CD14-positive monocyte (primary cell): ENCODE data around the gene MPRIP. TPM values are rescaled to one million over a fixed set of nuclear protein-coding genes. Genes with fewer than 3 reads are reported as not detected.
A peak's percentile ranks its signal among the peaks of the same experiment; 100 is the strongest.

ENCODE experiments used
- DNase-seq, 3 donors: peaks; one replicate each; pipeline ENCODE4 v3.0.0-alpha.2; 2011 to 2022
- H2AFZ ChIP-seq: 2 replicates; pipeline ENCODE4 v1.6.0; 2012; ENCODE audit warnings: mild to moderate bottlenecking, low read depth, low read length, inconsistent platforms; ENCODE audit not compliant: insufficient read depth, poor library complexity, severe bottlenecking
- H3K27ac ChIP-seq, 2 donors: 1 replicate in 1 of 2; 2 replicates in 1 of 2; pipeline ENCODE4 v1.5.1; 2012 to 2013; ENCODE audit warnings: low read length in 2 of 2, control low read depth in 1 of 2, inconsistent platforms in 1 of 2, low read depth in 1 of 2, mild to moderate bottlenecking in 1 of 2
- H3K27me3 ChIP-seq, 2 donors: one replicate each; pipeline versions ENCODE4 v1.6.0 to v1.6.1; 2011 to 2013; ENCODE audit warnings: low read length in 2 of 2; ENCODE audit not compliant: control insufficient read depth in 2 of 2, insufficient read depth in 2 of 2
- H3K36me3 ChIP-seq, 2 donors: replicated peaks in 1 of 2; 1 replicate in 1 of 2; 2 replicates in 1 of 2; pipeline versions ENCODE4 v1.5.1 to v1.6.1; 2012 to 2013; ENCODE audit warnings: low read length in 2 of 2, control low read depth in 1 of 2, inconsistent platforms in 1 of 2, mild to moderate bottlenecking in 1 of 2; ENCODE audit not compliant: insufficient read depth in 2 of 2, control insufficient read depth in 1 of 2
- H3K4me1 ChIP-seq, 2 donors: 1 replicate in 1 of 2; 2 replicates in 1 of 2; pipeline versions ENCODE4 v1.5.1 to v1.6.1; 2012 to 2013; ENCODE audit warnings: low read length in 2 of 2, control low read depth in 1 of 2, inconsistent platforms in 1 of 2, mild to moderate bottlenecking in 1 of 2, moderate library complexity in 1 of 2; ENCODE audit not compliant: insufficient read depth in 2 of 2, control insufficient read depth in 1 of 2
- H3K4me2 ChIP-seq: replicated peaks from 2 replicates; pipeline ENCODE3; 2012; ENCODE audit warnings: low read length, moderate library complexity, mild to moderate bottlenecking; ENCODE audit not compliant: poor library complexity, severe bottlenecking; ENCODE audit errors: extremely low read depth
- H3K4me3 ChIP-seq, 3 experiments: fragments of 200-600 bp in 1 of 3; sonication (generic) in 1 of 3; replicated peaks in 1 of 3; 1 replicate in 2 of 3; 2 replicates in 1 of 3; pipeline ENCODE4 v1.5.1; 2011 to 2013; ENCODE audit warnings: low read length in 3 of 3, mild to moderate bottlenecking in 3 of 3, control low read depth in 2 of 3, low read depth in 2 of 3, inconsistent platforms in 1 of 3, moderate library complexity in 1 of 3
- H3K79me2 ChIP-seq: 2 replicates; pipeline ENCODE4 v1.6.0; 2012; ENCODE audit warnings: mild to moderate bottlenecking, control low read depth, inconsistent platforms, low read length, moderate library complexity; ENCODE audit not compliant: insufficient read depth
- H3K9ac ChIP-seq: 2 replicates; pipeline ENCODE4 v1.6.0; 2017; ENCODE audit warnings: low read length, mild to moderate bottlenecking; ENCODE audit not compliant: insufficient read depth, poor library complexity, severe bottlenecking
- H3K9me3 ChIP-seq, 2 donors: replicated peaks in 1 of 2; 1 replicate in 1 of 2; 2 replicates in 1 of 2; pipeline versions ENCODE4 v1.5.1 to v1.6.1; 2012 to 2013; ENCODE audit warnings: low read length in 2 of 2, control low read depth in 1 of 2; ENCODE audit not compliant: control insufficient read depth in 1 of 2, insufficient read depth in 1 of 2
- H4K20me1 ChIP-seq: 2 replicates; pipeline ENCODE4 v1.6.0; 2012; ENCODE audit warnings: mild to moderate bottlenecking, low read length, control low read depth, moderate library complexity; ENCODE audit not compliant: insufficient read depth
- H3K27ac Mint-ChIP-seq, 7 donors: one replicate each; pipeline ENCODE4 v1.8.0; 2020; ENCODE audit warnings: mild to moderate bottlenecking in 7 of 7, mixed read lengths in 7 of 7, moderate library complexity in 6 of 7, inconsistent platforms in 2 of 7
- H3K27me3 Mint-ChIP-seq, 3 donors: one replicate each; pipeline ENCODE4 v1.8.0; 2021 to 2022; ENCODE audit warnings: low read depth in 3 of 3, mild to moderate bottlenecking in 3 of 3, mixed read lengths in 3 of 3, moderate library complexity in 3 of 3, inconsistent platforms in 1 of 3
- H3K36me3 Mint-ChIP-seq, 2 donors: one replicate each; pipeline ENCODE4 v1.8.0; 2020; ENCODE audit warnings: mixed read lengths in 2 of 2, inconsistent platforms in 1 of 2, mild to moderate bottlenecking in 1 of 2
- H3K4me1 Mint-ChIP-seq: one replicate; pipeline ENCODE4 v1.8.0; 2020; ENCODE audit warnings: mild to moderate bottlenecking, mixed read lengths
- H3K4me3 Mint-ChIP-seq, 2 donors: one replicate each; pipeline ENCODE4 v1.8.0; 2020; ENCODE audit warnings: mild to moderate bottlenecking in 2 of 2, mixed read lengths in 2 of 2, moderate library complexity in 1 of 2
- H3K9me3 Mint-ChIP-seq, 7 donors: one replicate each; pipeline ENCODE4 v1.8.0; 2020 to 2022; ENCODE audit warnings: mixed read lengths in 7 of 7, mild to moderate bottlenecking in 6 of 7, moderate library complexity in 6 of 7, inconsistent platforms in 2 of 7
- CTCF ChIP-seq: fragments of 200-600 bp; IDR thresholded peaks from one replicate; pipeline ENCODE4 v1.8.0; 2022; ENCODE audit warnings: antibody characterized with exemption, mild to moderate bottlenecking
- WGBS: methylation state at CpG from one replicate; pipeline ENCODE4 v1.1.5; 2013; ENCODE audit warnings: missing lambda C conversion rate; ENCODE audit not compliant: insufficient coverage; 5-methylcytosine and 5-hydroxymethylcytosine counted together
- intact Hi-C, 2 donors: fragments of 100-400 bp; cut with micrococcal nuclease; formaldehyde crosslinking; loops; one replicate each; pipeline versions ENCODE4 v1.15.0 to v1.15.1; 2023
- polyA plus RNA-seq, 3 donors: library from polyadenylated mRNA; depleted of rRNA in 1 of 3; unstranded in 2 of 3; stranded (reverse) in 1 of 3; fragments of 300-500 nt in 2 of 3; fragments of >200 nt in 1 of 3; fragmentation: Illumina TruSeq in 2 of 3; gene quantifications; 1 replicate in 2 of 3; 2 replicates in 1 of 3; pipeline ENCODE4 v1.2.3, GENCODE V29; 2012 to 2021

MPRIP gene
- polyA plus RNA-seq, 3 donors = 2.0 to 48.7 (median 2.5) TPM

- DNase-seq = no peak
- Mint-ChIP-seq H3K27me3 (peaks cover 0 to 2% (median 0%) of the 10 kb centered on the region in 3 donors), H3K4me1 (peaks cover 18% of the 10 kb centered on the region), H3K4me3 (no peak overlapping the region), H3K27ac (no peak overlapping the region), H3K9me3 (peaks cover 0 to 3% (median 0%) of the 10 kb centered on the region in 7 donors), H3K36me3 (peaks cover 65 to 80% of the 10 kb centered on the region in 2 donors)
- no peaks in the 10 kb centered on the region for H3K79me2 ChIP-seq
- 96% methylated on average over 19 of the region's 19 CpGs for WGBS
- H3K4me2 ChIP-seq = no peak overlapping the region
- H3K36me3 ChIP-seq = peaks cover 44 to 95% of the 10 kb centered on the region in 2 donors
- no peak for TF ChIP-seq CTCF
- no peak overlapping the region for H3K9ac ChIP-seq
- H3K27ac ChIP-seq = no peak overlapping the region
- intact Hi-C loops = no loop called here
- H3K4me1 ChIP-seq = peaks cover under 1 to 2% of the 10 kb centered on the region in 2 donors
- H4K20me1 ChIP-seq = no peaks in the 10 kb centered on the region
- no peaks in the 10 kb centered on the region for H3K9me3 ChIP-seq
- H3K27me3 ChIP-seq = no peaks in the 10 kb centered on the region
- H3K4me3 ChIP-seq = no peak overlapping the region
- no peak overlapping the region for H2AFZ ChIP-seq
Observed at GRCh38 chr17:17143501-17143900, 101.2 kb downstream of the MPRIP start.

GRCh38 chr17:17144061-17144460 is 101.8 kb downstream of the MPRIP start:
- H3K4me2 ChIP-seq = no peak overlapping the region
- H3K27me3 Mint-ChIP-seq = peaks cover 0 to 2% (median 0%) of the 10 kb centered on the region in 3 donors
- H3K4me1 ChIP-seq = peaks cover 6 to 7% of the 10 kb centered on the region in 2 donors
- H3K79me2 ChIP-seq = no peaks in the 10 kb centered on the region
- H3K4me3 Mint-ChIP-seq = no peak overlapping the region
- no peaks in the 10 kb centered on the region for H3K27me3 ChIP-seq
- H3K9ac ChIP-seq = no peak overlapping the region
- DNase-seq = no peak
- peak overlapping the region in 1 of 7 donors; percentile 18 for H3K27ac Mint-ChIP-seq
- 95% methylated on average over 3 of the region's 4 CpGs for WGBS
- H3K36me3 Mint-ChIP-seq = peaks cover 60 to 75% of the 10 kb centered on the region in 2 donors
- no peak for TF ChIP-seq CTCF
- intact Hi-C loops = no loop called here
- H3K9me3 Mint-ChIP-seq = peaks cover 0 to 3% (median 0%) of the 10 kb centered on the region in 7 donors
- H3K9me3 ChIP-seq = no peaks in the 10 kb centered on the region
- H4K20me1 ChIP-seq = no peaks in the 10 kb centered on the region
- peaks cover 40 to 90% of the 10 kb centered on the region in 2 donors for H3K36me3 ChIP-seq
- H3K27ac ChIP-seq = no peak overlapping the region
- H3K4me1 Mint-ChIP-seq = peaks cover 23% of the 10 kb centered on the region
- no peak overlapping the region for H2AFZ ChIP-seq
- H3K4me3 ChIP-seq = no peak overlapping the region
